Endothelial cell (in vitro differentiated cells): ENCODE measurements around the gene OR52A1. TPM values are rescaled to one million over a fixed set of nuclear protein-coding genes. Genes with fewer than 3 reads are reported as not detected.

ENCODE experiments used
- DNase-seq: peaks from one replicate; pipeline ENCODE4 v3.0.0; 2021; ENCODE audit warnings: low spot score
- H3K27ac Mint-ChIP-seq: one replicate; pipeline ENCODE4 v1.8.0; 2021; ENCODE audit warnings: mixed read lengths, inconsistent platforms; ENCODE audit not compliant: unreplicated experiment
- H3K27me3 Mint-ChIP-seq: one replicate; pipeline ENCODE4 v1.8.0; 2021; ENCODE audit warnings: mild to moderate bottlenecking, moderate library complexity, mixed read lengths, inconsistent platforms; ENCODE audit not compliant: unreplicated experiment
- H3K36me3 Mint-ChIP-seq: one replicate; pipeline ENCODE4 v1.8.0; 2021; ENCODE audit warnings: mild to moderate bottlenecking, low read depth, mixed read lengths, inconsistent platforms; ENCODE audit not compliant: unreplicated experiment
- H3K4me1 Mint-ChIP-seq: one replicate; pipeline ENCODE4 v1.8.0; 2021; ENCODE audit warnings: mild to moderate bottlenecking, mixed read lengths, inconsistent platforms; ENCODE audit not compliant: unreplicated experiment
- H3K4me3 Mint-ChIP-seq: one replicate; pipeline ENCODE4 v1.8.0; 2021; ENCODE audit warnings: mild to moderate bottlenecking, mixed read lengths, inconsistent platforms; ENCODE audit not compliant: unreplicated experiment
- H3K9me3 Mint-ChIP-seq: one replicate; pipeline ENCODE4 v1.8.0; 2021; ENCODE audit warnings: mixed read lengths, inconsistent platforms; ENCODE audit not compliant: unreplicated experiment
- long read RNA-seq: library from polyadenylated mRNA; unstranded; transcript quantifications from one replicate; pipeline ENCODE4 v2.0.0, GENCODE V29; 2020; ENCODE audit not compliant: unreplicated experiment
- total RNA-seq: library from RNA; stranded (reverse); fragmentation: NEBNext Ultra II Directional; extraction: Animal tissue kit (Norgen Biotek cat#: 25700); gene quantifications from one replicate; pipeline ENCODE4 v1.2.1, GENCODE V29; 2021; ENCODE audit not compliant: unreplicated experiment
- TF ChIP-seq, protein P1 (sequence below): fragments of 200-600 bp; sonication (generic); IDR thresholded peaks from one replicate; pipeline ENCODE4 v1.5.0; 2021; ENCODE audit warnings: antibody characterized with exemption; ENCODE audit not compliant: unreplicated experiment

The OR52A1 gene
- 0.03 TPM for total RNA-seq
- long read RNA-seq = 0 reads

DNA sequence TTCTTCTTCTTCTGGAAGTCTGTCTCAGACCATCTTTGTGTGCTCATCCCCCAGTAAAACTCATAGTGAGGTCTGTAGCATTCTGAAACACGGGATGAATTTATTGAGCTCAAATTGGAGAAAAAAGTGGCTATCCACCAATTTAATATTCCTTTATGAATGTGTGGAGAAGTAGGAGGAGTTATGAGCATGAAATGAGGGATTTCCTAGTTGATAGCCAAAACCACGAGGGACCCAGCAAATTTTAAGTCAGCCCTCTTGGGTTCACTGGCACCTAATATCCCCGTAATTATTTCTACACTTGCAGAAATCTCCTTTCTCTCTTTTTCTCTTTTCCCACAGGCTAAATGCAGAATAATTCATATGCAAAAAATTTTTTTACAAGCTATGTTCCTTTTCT is at the start of gene OR52A1:
TSS of gene OR52A1 (minus strand) at position 101 of the 400 bp plus-strand sequence. CDS start 2,388 bp downstream, outside the sequence.
- Mint-ChIP-seq H3K9me3 (no peaks in the 10 kb centered on the region), H3K27ac (no peak within 1 kb of the TSS), H3K4me3 (no peak within 1 kb of the TSS), H3K4me1 (peaks cover 3% of the 10 kb centered on the region), H3K27me3 (peaks cover 3% of the 10 kb centered on the region), H3K36me3 (no peaks in the 10 kb centered on the region)
- no peak for DNase-seq
- TF ChIP-seq, protein P1, sequence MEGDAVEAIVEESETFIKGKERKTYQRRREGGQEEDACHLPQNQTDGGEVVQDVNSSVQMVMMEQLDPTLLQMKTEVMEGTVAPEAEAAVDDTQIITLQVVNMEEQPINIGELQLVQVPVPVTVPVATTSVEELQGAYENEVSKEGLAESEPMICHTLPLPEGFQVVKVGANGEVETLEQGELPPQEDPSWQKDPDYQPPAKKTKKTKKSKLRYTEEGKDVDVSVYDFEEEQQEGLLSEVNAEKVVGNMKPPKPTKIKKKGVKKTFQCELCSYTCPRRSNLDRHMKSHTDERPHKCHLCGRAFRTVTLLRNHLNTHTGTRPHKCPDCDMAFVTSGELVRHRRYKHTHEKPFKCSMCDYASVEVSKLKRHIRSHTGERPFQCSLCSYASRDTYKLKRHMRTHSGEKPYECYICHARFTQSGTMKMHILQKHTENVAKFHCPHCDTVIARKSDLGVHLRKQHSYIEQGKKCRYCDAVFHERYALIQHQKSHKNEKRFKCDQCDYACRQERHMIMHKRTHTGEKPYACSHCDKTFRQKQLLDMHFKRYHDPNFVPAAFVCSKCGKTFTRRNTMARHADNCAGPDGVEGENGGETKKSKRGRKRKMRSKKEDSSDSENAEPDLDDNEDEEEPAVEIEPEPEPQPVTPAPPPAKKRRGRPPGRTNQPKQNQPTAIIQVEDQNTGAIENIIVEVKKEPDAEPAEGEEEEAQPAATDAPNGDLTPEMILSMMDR = no peak

DNA sequence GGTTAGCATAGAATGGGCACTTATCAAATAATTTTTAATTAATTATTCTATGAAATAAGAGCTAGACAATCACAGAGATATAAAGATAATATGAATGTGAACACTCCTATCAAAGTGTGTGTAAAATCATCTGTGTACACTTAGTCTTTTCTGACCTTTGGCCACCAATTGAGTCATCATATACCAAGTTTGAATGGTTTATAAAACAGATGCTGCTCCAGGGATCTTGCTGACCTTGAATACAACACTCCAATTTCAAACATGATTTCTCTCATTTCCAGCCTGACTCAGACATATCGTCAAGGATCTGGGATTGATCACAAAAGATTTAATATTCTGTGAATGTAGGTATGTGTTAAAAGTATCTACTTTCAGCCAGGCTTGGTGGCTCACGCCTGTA is 48.8 kb upstream of the OR52A1 start:
- H3K4me1 Mint-ChIP-seq = no peaks in the 10 kb centered on the region
- H3K27ac Mint-ChIP-seq = no peak overlapping the region
- no peak overlapping the region for H3K4me3 Mint-ChIP-seq
- H3K36me3 Mint-ChIP-seq = no peaks in the 10 kb centered on the region
- TF ChIP-seq, protein P1 = no peak
- no peak for DNase-seq
- no peaks in the 10 kb centered on the region for H3K9me3 Mint-ChIP-seq
- H3K27me3 Mint-ChIP-seq = peaks cover 2% of the 10 kb centered on the region

DNA sequence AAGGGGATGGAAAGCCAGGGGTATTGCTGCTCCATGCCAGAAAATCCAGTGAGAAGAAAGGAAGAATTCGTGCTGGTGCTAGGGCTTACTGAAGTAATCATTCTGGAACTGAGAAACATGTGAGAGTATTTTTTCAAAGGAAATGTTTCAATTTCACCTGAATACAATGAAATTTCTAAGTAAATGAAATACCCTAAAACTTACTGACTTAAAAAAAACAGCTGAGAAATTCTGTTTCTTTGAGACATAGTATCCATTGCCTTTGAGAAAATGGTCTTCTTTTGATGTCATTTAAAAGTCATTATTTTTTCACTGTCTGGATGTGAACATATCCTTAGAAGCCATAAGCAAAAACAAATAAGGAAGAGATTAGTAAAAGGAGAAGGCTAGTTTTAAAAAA is 46.0 kb upstream of the OR52A1 start, which contains the start of gene OR51V1:
TSS of gene OR51V1 (minus strand) at position 101 of the 400 bp plus-strand sequence. CDS start at position 101, 0 bp downstream.
- Mint-ChIP-seq H3K4me3 (no peak within 1 kb of the TSS), H3K36me3 (no peaks in the 10 kb centered on the region), H3K27me3 (peaks cover 2% of the 10 kb centered on the region), H3K4me1 (no peaks in the 10 kb centered on the region), H3K9me3 (no peaks in the 10 kb centered on the region), H3K27ac (no peak within 1 kb of the TSS)
- TF ChIP-seq, protein P1 = no peak
- DNase-seq = no peak

DNA sequence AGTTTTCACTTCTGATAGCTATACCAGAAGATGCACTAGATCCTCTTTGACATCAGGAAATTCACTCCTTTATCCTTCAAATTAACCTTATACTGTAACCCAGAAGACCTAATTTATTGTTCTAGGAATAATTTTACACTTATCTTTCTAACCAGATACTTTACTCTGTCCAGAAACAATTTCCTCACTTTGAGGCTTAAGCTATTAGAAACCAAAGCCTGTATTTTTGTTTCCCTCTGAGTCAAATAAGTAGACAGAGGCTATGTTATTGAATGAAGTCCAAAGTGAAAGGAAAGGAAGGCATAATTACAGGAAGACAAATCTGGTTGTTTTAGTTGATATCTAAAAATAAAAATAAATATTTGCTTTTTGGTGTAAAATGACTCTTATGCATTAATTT is 43.7 kb upstream of the OR52A1 start:
- Mint-ChIP-seq H3K36me3 (no peaks in the 10 kb centered on the region), H3K4me1 (no peaks in the 10 kb centered on the region), H3K27ac (no peak overlapping the region), H3K27me3 (peaks cover 2% of the 10 kb centered on the region), H3K9me3 (no peaks in the 10 kb centered on the region), H3K4me3 (no peak overlapping the region)
- TF ChIP-seq, protein P1 = no peak
- no peak for DNase-seq

DNA sequence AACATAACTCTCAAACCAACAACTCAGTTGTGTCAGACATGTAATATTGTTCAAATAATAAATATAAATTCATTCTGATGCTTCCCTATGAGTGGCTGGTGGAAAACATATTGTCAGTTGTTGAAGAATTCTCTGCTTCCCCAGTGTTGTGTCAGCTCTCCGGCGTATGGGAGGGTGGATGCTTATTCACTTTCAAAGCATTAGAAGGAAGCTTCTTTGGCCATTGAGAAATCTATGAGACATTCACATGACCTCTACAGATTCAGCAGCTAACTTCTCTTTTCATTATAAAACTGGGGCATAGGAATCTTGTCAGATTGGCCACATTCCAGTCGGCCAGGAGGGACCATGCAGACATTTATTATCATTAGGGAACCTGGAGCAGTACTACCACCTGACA is 43.0 kb upstream of the OR52A1 start:
- Mint-ChIP-seq H3K36me3 (no peaks in the 10 kb centered on the region), H3K27me3 (peaks cover 2% of the 10 kb centered on the region), H3K4me3 (no peak overlapping the region), H3K27ac (no peak overlapping the region), H3K4me1 (no peaks in the 10 kb centered on the region), H3K9me3 (no peaks in the 10 kb centered on the region)
- TF ChIP-seq, protein P1 = no peak
- DNase-seq = no peak
